Activated T-cell treated with anti-CD3 and anti-CD28 coated beads, Interleukin-2, amount 50 U/mL, for 4 hours (primary cell): ENCODE data around the gene UTRN. TPM values are rescaled to one million over a fixed set of nuclear protein-coding genes. Genes with fewer than 3 reads are reported as not detected.
A peak's percentile ranks its signal among the peaks of the same experiment; 100 is the strongest.

Experiments used
- ATAC-seq, 2 donors: fragments of 200-7000 bp; cut with Tn5 transposase; one replicate each; pipeline ENCODE4 v1.10.0; 2021
- DNase-seq: peaks from one replicate; pipeline ENCODE4 v3.0.0-alpha.2; 2020
- H3K27me3 Mint-ChIP-seq: one replicate; pipeline ENCODE4 v1.8.0; 2021; ENCODE audit warnings: low read depth, mixed read lengths
- H3K36me3 Mint-ChIP-seq: one replicate; pipeline ENCODE4 v1.8.0; 2022; ENCODE audit warnings: mixed read lengths; ENCODE audit not compliant: insufficient read depth
- H3K4me1 Mint-ChIP-seq: one replicate; pipeline ENCODE4 v1.8.0; 2021; ENCODE audit warnings: low read depth, mixed read lengths
- H3K4me3 Mint-ChIP-seq: one replicate; pipeline ENCODE4 v1.8.0; 2021; ENCODE audit warnings: mild to moderate bottlenecking, moderate library complexity, mixed read lengths
- H3K9me3 Mint-ChIP-seq: one replicate; pipeline ENCODE4 v1.8.0; 2021; ENCODE audit warnings: mixed read lengths
- total RNA-seq, 3 donors: library from RNA; stranded (reverse); gene quantifications; one replicate each; pipeline ENCODE4 v1.2.1, GENCODE V29; 2021

UTRN gene
- total RNA-seq, 3 donors from 2014 or later, result 7.7 to 8.7 (median 7.9) TPM

DNA sequence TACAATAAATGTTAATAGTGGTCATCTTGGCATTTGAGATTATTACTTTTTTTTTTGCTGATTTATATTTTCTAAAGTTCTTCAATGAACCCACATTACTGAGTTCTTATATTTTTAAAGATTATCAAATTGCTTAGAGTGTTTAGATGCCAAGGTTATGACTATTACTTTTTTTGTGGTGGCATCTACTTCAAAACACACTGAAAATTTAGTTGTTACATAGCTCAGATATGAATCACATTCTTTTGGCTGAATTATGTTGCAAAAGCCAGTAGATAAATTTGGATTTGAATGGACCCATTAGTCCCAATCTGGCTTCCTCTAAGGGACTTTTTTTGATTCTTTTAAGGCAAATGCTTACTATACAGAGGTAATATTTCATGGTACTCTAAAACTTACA lies 8.9 kb downstream of the UTRN start:
- DNase-seq (no peak), ATAC-seq (no peak)
- no peaks in the 10 kb centered on the region for H3K9me3 Mint-ChIP-seq
- H3K27me3 Mint-ChIP-seq, result no peaks in the 10 kb centered on the region
- H3K4me3 Mint-ChIP-seq, result no peak overlapping the region
- H3K36me3 Mint-ChIP-seq, result peaks cover 2% of the 10 kb centered on the region
- H3K4me1 Mint-ChIP-seq, result peaks cover 12% of the 10 kb centered on the region

DNA sequence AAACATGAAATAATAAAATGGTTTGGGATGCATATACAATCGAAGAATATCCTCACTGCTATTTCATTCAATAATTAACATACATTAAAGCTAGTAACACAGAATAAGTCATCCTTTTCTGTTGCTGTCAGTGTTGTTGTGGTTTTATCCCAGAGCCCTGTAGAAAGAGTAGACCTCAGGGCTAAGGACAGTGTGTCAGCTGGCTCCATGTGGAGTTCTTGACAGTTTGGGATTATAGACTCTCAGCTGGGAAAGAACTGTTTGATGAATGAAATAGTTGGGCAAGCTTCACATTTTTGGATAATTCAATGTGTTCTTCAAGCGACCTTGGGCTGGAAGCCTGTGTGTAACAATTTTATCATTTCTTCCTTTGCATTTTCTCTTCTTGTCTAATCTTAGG lies 10.1 kb downstream of the UTRN start:
- H3K36me3 Mint-ChIP-seq, result peaks cover 2% of the 10 kb centered on the region
- no peak for ATAC-seq

DNA sequence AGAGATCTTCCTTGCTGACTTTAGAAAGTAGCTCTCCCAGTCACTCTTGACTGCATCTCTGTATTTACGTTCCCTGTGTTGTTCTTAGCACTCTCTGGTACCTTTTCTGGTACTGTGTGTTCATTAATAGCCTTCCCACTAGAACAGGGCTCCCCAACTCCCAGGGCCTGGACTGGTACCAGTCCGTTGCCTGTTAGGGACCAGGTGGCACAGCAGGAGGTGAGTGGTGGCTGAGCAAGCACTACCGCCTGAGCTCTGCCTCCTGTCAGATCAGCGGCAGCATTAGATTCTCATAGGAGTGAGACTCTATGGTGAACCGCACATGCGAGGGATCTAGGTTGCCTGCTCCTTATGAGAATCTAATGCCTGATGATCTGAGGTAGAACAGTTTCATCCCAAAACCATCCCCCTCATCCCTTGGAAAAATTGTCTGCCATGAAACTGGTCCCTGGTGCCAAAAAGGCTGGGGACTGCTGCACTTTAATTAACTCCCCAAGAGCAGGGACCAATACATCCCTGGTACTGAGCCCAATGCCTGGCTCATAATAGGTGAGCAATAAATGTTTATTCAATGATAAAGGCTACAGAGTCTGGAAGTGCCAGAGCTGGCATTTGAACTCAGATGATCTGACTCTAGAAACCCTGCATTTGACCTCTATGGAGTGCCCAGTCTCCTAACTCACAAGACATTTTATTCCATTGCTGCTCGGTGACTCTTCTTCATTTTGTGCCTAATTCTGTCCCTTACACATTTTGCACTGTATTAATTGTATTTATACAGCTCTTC lies 11.0 kb downstream of the UTRN start:
- Mint-ChIP-seq H3K36me3 (peaks cover 2% of the 10 kb centered on the region), H3K9me3 (no peaks in the 10 kb centered on the region), H3K27me3 (no peaks in the 10 kb centered on the region), H3K4me1 (peaks cover 12% of the 10 kb centered on the region), H3K4me3 (no peak overlapping the region)
- DNase-seq (no peak), ATAC-seq (no peak)

More for the DNA sequence above, 10.1 kb downstream of the UTRN start:
- no peaks in the 10 kb centered on the region for H3K9me3 Mint-ChIP-seq
- no peak for DNase-seq
- H3K4me3 Mint-ChIP-seq, result no peak overlapping the region
- H3K27me3 Mint-ChIP-seq, result no peaks in the 10 kb centered on the region
- H3K4me1 Mint-ChIP-seq, result peaks cover 12% of the 10 kb centered on the region

DNA sequence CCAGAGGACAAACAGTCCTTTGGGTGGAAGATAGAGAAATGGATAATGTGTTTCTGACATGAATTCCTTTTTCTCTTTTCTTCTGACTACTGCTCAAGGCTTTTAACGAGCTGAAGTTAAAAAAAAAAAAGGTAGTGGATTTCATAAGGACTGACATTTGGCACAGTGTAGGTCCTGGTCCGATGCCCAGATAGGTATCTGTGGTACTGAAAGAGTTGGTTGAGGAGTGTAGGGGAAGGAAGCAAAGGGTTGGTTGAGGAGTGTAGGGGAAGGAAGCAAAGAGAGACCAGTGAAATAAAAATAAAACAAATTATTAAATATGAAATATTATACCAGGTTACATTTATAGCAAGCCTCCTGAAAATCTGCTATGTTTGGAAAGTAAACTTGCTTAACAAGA lies 11.8 kb downstream of the UTRN start:
- no peaks in the 10 kb centered on the region for H3K9me3 Mint-ChIP-seq

DNA sequence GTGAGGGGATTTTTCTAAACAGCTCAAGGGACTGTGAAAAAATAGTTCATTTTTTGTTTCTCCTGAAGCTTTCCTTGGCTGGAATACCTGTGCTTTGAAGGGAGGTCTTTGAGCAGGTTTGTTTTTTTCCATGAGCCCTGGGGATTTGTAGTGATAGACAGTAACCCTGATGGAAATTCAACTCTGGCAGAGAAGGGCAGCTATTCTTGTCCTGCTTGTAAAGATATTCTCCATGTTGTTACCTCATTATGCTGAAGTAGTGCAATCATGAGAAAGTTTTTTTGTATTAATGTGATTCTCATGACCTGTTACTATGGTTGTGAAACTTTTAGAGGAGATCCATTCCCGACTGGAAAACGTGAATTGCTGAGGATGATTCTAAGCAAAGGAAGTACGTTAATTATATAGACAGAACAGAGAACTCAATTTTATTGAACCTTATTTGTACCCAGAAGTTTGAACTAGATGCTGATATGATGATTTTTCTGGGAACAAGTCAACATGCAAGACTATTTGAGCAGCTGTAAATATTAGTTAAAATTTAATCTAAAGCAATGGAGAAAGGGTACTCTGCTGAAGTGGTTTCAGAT lies 12.5 kb downstream of the UTRN start:
- no peak for ATAC-seq
- no peaks in the 10 kb centered on the region for H3K9me3 Mint-ChIP-seq

More for the DNA sequence above, 11.8 kb downstream of the UTRN start:
- Mint-ChIP-seq H3K27me3 (no peaks in the 10 kb centered on the region), H3K36me3 (peaks cover 2% of the 10 kb centered on the region), H3K4me1 (peaks cover 12% of the 10 kb centered on the region), H3K4me3 (no peak overlapping the region)
- DNase-seq, result no peak
- no peak for ATAC-seq

DNA sequence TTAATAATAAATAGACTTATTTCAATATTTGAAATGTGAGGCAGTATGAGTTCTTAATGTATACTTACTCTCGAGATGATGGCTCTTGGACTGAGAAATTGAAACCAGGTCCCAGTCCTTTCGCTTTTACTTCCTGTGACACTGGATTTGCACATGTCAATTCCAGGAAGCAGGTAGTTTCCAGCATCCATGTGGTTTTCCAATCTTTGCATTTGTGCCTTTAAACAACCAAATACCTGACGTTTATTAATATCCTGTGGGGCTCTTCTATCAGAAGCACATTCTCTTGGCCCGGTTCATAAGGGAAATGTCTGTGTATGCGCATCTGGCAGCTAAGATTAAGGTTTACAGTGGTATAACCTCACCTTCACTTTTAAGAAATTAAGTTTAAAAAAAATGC lies 13.1 kb downstream of the UTRN start:
- peaks cover 18% of the 10 kb centered on the region for H3K4me1 Mint-ChIP-seq
- DNase-seq (no peak), ATAC-seq (no peak)
- no peak overlapping the region for H3K4me3 Mint-ChIP-seq
- no peaks in the 10 kb centered on the region for H3K27me3 Mint-ChIP-seq
- H3K9me3 Mint-ChIP-seq, result no peaks in the 10 kb centered on the region
- peaks cover 2% of the 10 kb centered on the region for H3K36me3 Mint-ChIP-seq

More for the DNA sequence above, 12.5 kb downstream of the UTRN start:
- no peak overlapping the region for H3K4me3 Mint-ChIP-seq
- peaks cover 2% of the 10 kb centered on the region for H3K36me3 Mint-ChIP-seq
- DNase-seq, result no peak
- H3K27me3 Mint-ChIP-seq, result no peaks in the 10 kb centered on the region
- H3K4me1 Mint-ChIP-seq, result peaks cover 14% of the 10 kb centered on the region

DNA sequence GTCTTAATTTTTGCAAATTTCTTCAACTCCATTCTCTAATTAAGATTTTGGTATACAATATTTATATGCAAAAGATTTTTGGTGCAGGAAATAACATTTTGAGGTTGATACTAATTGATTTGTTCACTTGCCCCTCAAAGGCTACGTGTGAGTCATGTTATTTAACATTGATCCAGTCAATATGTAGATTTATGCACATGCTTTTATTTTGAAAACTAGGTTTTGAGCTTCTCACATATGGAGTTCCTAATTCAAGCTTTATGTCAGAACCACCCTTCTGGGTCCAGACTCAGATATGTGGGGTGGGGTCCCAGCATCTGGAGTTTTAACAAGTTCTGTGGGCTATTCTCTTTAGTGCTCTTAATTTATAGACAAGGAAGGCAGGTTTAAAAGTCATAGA lies 13.8 kb downstream of the UTRN start:
- Mint-ChIP-seq H3K4me3 (no peak overlapping the region), H3K9me3 (no peaks in the 10 kb centered on the region), H3K36me3 (peaks cover 2% of the 10 kb centered on the region), H3K4me1 (peaks cover 18% of the 10 kb centered on the region), H3K27me3 (no peaks in the 10 kb centered on the region)
- DNase-seq (no peak), ATAC-seq (no peak)

DNA sequence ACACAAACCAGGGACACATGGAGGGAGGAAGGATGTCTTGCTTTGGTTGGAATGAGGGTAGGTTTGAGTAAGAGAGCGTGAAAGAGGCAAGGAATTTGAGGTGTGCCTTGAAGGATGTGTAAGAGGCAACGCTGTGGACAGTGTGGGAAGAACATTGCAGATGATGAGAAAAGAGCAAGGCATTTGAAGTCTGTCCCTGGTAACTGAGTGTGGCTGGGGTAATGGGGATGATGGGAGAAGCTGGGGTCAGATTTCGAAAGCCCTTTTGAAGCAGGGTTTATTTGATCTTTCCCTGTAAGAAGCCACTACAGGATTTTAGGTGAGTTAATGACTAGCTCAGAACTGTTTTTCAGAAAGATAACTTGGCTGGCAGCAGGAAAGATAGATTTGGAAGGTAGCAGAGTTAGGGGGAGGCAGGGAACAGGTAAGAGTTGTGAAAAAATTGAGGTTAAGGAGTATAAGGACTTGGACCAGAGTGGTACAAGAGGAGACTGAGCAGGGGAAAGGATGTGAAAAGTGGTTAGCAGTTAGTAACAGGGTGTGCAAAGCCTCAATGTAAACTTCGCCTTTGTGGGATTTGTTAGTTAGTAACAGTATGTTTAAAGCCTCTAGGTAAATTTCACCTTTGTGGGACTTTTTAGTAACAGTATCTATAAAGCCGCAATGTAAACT lies 17.7 kb downstream of the UTRN start:
- Mint-ChIP-seq H3K36me3 (no peaks in the 10 kb centered on the region), H3K9me3 (no peaks in the 10 kb centered on the region)

DNA sequence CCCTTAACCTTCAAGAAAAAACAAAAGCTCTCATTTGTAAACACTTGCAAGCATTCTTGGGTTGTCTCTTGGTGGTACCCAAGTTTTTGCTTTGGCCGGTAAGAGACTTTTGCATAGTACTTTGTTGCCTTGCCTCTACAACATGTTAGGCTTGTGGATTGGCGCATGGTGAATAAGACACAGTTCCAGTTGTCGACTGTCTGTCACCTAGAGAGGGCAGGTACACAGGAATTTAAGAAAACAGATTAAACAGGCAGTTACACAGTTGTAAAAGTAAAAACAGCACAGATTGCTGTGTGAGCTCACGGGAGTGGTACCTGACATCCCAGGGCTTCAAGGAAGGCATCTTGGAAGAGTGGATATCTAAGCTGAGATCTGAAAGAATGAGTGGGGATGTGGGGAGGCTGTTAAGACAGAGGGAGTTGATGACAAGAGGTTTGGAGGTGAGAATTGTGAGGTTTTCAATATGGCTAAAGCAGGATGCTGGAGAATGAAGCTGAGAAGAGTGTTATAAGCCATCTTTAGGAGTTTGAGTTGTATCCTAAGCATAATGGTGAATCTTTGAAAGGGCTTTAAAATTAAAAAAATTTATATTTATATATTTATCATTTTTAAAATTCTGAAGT lies 19.2 kb downstream of the UTRN start:
- ATAC-seq, result no peak
- Mint-ChIP-seq H3K36me3 (peaks cover 3% of the 10 kb centered on the region), H3K27me3 (peaks cover 2% of the 10 kb centered on the region), H3K4me1 (peaks cover 24% of the 10 kb centered on the region), H3K9me3 (no peaks in the 10 kb centered on the region), H3K4me3 (no peak overlapping the region)
- no peak for DNase-seq

More for the DNA sequence above, 17.7 kb downstream of the UTRN start:
- ATAC-seq, result no peak
- DNase-seq, result no peak
- Mint-ChIP-seq H3K4me3 (no peak overlapping the region), H3K4me1 (peaks cover 29% of the 10 kb centered on the region), H3K27me3 (peaks cover 2% of the 10 kb centered on the region)

DNA sequence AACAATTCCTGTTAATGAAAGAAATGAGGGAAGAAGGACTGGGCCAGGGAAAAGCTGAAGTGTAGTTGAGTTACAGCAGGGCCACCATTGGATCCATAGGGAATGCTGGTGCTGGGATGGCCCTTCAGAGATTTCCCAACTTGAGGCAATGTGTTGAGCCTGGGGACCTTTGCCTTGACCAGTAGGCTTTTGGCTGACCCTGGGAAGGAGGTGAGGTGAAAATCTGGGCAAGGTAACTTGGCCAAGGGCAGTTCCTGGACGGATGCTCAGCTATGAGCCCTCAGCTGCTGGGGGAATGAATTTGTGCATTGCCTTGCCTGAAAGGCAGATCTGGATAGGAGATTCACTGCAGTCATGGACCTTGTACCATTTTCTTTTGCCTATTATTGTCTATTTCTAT lies 20.4 kb downstream of the UTRN start:
- no peak for DNase-seq
- no peaks in the 10 kb centered on the region for H3K9me3 Mint-ChIP-seq
- H3K4me1 Mint-ChIP-seq, result peaks cover 25% of the 10 kb centered on the region
- H3K4me3 Mint-ChIP-seq, result no peak overlapping the region
- peak in 1 of 2 donors; percentile 6 for ATAC-seq
- peaks cover 2% of the 10 kb centered on the region for H3K27me3 Mint-ChIP-seq
- peaks cover 3% of the 10 kb centered on the region for H3K36me3 Mint-ChIP-seq

DNA sequence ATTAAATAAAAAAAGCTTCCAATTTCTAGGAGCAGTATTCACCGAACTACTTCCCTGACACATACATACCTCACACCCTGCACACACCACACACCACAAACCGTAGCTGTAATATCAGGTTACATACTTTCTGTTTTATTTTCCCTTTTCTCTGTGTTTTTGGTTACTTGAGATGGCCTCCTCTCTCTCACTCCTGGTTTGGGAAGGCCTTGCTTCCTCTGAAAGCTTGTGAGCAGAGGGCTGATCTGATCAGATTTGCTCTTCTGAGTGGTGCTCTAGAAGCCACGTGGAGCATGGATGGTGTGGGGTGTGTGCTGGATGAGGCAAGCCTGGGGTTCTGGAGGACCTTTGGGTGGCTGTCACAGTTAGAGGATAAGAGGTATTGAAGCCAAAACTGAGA lies 20.9 kb downstream of the UTRN start:
- Mint-ChIP-seq H3K27me3 (peaks cover 2% of the 10 kb centered on the region), H3K4me3 (peak overlapping the region; percentile 14), H3K4me1 (peaks cover 29% of the 10 kb centered on the region), H3K36me3 (peaks cover 3% of the 10 kb centered on the region), H3K9me3 (no peaks in the 10 kb centered on the region)
- DNase-seq (no peak), ATAC-seq (peak; percentile 74 to 84)

DNA sequence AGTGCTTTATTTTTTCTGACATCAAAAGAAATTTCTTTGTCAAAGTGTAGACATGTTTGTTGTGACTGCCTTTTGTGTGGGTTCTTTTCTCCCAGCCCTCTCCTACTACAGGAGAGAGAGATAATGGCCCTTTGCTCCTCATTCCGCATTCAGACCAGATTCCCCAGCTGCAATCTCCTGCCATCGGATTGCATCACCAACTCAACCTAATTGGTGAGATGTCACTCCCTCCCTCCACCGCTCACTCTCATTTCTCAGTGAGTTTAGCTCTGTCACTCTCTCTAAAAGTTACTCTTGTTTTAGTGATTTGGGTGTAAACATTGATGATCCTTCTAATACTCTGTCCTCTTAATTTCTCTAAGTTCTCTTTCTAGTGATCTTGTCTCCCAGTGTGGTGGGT lies 22.7 kb downstream of the UTRN start:
- peaks cover 2% of the 10 kb centered on the region for H3K27me3 Mint-ChIP-seq
- H3K4me1 Mint-ChIP-seq, result peaks cover 27% of the 10 kb centered on the region
- no peak for ATAC-seq
- no peak for DNase-seq
- peaks cover 3% of the 10 kb centered on the region for H3K36me3 Mint-ChIP-seq
- no peaks in the 10 kb centered on the region for H3K9me3 Mint-ChIP-seq
- H3K4me3 Mint-ChIP-seq, result no peak overlapping the region

DNA sequence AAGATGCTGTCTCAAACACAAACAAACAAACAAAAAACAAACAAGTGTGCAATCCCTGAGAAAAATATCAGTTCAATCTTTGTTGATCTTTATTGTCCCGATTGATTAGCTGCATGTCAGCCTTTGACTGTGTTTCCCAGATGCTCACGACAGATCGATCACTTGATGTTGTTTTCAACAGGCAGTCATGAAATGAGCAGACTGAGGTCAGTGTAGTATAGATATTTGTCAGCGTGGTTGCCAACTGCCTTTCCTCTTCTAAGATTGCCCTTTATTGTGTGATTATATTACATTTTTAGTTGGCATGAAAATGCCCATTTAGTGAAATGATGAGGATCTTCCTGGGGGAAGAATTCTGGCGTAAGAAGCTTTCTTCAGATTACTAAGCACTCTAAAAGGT lies 25.6 kb downstream of the UTRN start:
- Mint-ChIP-seq H3K4me1 (peaks cover 14% of the 10 kb centered on the region), H3K4me3 (peak overlapping the region; percentile 57)

DNA sequence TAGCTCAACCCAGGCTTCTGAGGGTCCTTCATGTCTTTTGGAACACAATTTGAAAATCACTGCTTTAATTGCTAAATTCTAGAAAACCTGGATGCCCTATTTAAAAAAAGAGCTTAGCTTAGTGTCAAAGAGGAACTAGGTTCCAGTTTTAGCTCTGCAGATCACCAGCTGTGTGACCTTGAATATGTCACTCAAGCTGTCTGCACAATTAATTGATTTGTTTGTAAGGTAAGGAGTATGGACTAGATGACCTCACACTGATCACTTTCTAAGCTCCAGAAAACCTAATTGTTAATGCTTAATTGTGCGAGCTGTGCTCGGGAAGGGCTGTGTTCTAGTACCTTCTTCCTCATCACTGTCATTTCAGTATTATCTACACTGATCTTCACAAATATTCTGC lies 26.2 kb downstream of the UTRN start:
- Mint-ChIP-seq H3K36me3 (peaks cover 3% of the 10 kb centered on the region), H3K27me3 (no peaks in the 10 kb centered on the region), H3K4me3 (peak overlapping the region; percentile 57), H3K9me3 (no peaks in the 10 kb centered on the region), H3K4me1 (peaks cover 8% of the 10 kb centered on the region)
- ATAC-seq (no peak), DNase-seq (no peak)

More for the DNA sequence above, 25.6 kb downstream of the UTRN start:
- no peaks in the 10 kb centered on the region for H3K9me3 Mint-ChIP-seq
- DNase-seq, result no peak
- ATAC-seq, result peak; percentile 66 to 70
- H3K36me3 Mint-ChIP-seq, result peaks cover 3% of the 10 kb centered on the region
- H3K27me3 Mint-ChIP-seq, result no peaks in the 10 kb centered on the region
